NCI-H1436 (cell line): ENCODE measurements around the gene MYO15A.

Experiments used
- DNase-seq: peaks from one replicate; lab custom pipeline; 2025; lab: John Stamatoyannopoulos, UW

Gene MYO15A

DNA sequence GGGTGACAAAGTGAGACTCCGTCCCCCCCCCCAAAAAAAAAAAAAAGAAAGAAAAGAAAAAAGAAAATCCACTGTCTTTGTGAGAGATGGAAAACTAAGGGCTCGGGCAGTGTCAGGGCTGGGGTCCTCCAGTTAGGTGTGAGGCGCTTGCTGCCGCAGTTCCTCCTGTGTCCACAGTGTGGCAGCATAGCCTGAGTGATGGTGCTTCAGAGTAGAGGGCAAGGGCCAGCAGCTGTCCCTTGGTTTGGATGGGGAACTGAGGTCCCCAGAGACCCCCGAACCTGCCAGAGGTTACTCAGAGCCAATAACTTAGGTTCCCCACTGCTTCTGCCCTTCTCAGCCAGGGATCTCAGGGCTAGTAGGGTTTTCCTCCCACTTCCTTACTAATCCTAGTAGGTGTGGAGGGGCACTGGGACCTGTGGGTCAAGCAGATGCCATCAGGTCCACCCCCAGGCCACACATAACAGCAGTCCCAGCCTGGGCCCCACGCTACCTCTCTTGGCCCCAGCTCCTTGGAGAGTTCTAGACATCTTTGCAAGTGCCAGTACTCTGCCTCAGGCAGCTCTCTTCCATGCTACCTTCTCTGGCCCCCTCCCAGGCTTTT, 109.0 kb downstream of the MYO15A start:
- DNase-seq = peak; percentile 73

- DNase-seq = no peak
Measured at GRCh38 chr17:18218756-18219415, 110.3 kb downstream of the MYO15A start.

GRCh38 chr17:18224053-18224386, 115.5 kb downstream of the MYO15A start:
- no peak for DNase-seq

DNA sequence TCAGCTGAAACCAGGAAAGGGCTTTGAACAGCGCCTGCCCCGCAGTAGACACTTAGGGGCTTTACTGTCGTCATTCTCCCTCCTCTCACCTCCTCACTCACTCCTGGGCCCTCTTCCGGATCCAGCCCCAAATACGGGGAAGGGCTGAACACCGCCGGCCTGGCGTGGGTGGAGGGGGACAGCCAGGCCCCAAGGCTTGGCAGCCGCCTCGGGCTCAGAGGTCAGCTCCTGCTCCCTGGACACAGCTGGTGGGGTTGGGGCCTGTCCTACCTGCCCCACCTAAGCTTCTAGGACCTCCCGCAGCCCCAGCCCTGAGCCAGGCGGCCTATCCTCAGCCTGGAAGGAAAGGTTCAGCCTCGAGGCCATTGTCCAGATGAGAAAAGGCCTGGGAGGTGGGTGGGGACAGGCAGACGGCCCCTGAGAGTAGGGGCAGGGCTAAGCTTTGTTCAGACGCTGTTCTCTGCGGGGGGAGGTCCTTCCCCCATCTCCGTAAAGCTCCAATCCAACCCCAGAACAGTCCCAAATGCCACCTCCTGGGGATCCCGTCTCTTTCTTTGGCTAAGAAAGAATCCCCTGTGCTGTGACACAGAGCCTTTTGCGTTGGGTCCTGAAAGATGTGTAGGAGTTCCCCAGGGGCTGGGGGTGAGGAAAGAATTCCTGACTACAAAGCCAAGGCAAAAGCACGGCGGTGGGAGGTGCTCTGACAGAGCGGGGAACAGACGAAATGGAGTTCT, 116.0 kb downstream of the MYO15A start:
- DNase-seq = no peak

DNA sequence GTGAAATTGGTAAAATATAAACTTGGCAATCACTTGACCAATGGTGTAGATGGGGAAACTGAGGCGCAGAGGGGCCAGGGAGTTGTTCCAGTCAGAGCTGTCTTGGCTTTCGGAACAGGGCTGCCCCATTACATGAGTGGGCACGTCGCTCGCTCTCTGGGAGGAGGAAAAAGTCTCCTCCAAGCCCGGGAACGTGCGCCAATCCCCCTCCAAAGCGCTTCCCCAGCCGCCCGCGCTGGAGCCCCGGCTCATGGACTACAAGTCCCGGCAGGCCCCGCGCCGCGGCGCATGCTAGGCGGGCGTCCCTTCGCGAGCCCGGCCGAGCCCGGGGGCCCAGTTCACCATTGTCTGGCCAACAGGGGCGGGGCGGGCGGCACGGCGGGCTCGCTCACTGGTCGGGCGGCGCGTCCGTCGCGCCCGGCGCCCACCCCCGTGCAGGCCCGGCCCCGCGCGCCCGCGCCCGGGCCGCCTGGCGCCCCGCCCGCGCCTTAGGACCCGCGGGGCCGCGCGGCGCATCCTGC, 116.6 kb downstream of the MYO15A start, which contains the start of gene LLGL1:
TSS of gene LLGL1 (plus strand) at position 515 of the 521 bp plus-strand sequence. CDS start 48 bp downstream, outside the sequence.
- peak; percentile 98 for DNase-seq

DNA sequence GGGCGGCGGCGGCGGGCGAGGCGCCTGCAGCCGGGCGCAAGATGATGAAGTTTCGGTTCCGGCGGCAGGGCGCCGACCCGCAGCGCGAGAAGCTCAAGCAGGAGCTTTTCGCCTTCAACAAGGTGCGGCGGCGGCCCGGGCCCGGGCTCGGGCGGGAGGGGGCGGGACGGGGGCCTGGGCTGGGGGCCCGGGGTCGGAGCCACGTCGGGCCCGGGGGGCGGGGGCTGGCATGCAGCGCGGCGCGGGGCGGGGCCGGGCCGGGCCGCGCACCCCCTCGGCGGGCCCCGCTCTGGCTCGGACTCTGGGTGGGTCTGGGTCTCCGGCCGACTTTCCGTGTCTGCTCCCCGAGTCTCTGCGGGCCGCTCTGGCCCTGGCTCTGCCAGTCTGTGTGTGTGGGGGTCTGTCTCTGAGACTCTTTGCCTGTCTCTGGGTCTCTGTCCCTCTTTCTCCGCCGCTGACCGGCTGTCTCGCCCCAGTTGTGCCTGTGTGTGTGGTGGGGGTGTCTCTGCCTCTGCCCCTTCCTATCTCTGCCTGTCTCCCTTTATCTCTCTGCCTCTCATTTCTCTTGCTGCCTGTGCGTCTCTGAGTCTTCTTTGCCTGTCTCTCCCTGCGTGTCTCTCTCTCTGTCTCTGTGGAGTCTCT, 117.2 kb downstream of the MYO15A start:
- DNase-seq = no peak

GRCh38 chr17:18226284-18226945, 117.9 kb downstream of the MYO15A start:
- no peak for DNase-seq

- no peak for DNase-seq
Measured at GRCh38 chr17:18227635-18228034, 119.1 kb downstream of the MYO15A start.

- DNase-seq = no peak
Measured at GRCh38 chr17:18228176-18228682, 119.7 kb downstream of the MYO15A start.

- DNase-seq = no peak
Measured at GRCh38 chr17:18229254-18229653, 120.7 kb downstream of the MYO15A start.
